HepG2 (cell line): ENCODE measurements around the gene MGAT5. TPM values are rescaled to one million over a fixed set of nuclear protein-coding genes. Genes with fewer than 3 reads are reported as not detected.

Experiments
- ATAC-seq: fragments of 200-7000 bp; cut with Tn5 transposase; 3 replicates; pipeline ENCODE4 v1.9.1; 2020; ENCODE audit warnings: mild to moderate bottlenecking, moderate library complexity
- BruUV-seq: library from RNA; stranded (reverse); fragments of 400-500 nt; replicated peaks from 2 replicates; lab custom pipeline; 2021; lab: Mats Ljungman, UMichigan
- CTCF ChIA-PET: fragments of 300-600 bp; formaldehyde crosslinking; extraction: SDS; loops from one replicate; lab custom pipeline; 2021; ENCODE audit warnings: low total read pairs, inconsistent platforms, low intra/inter-chr PET ratio; lab: Yijun Ruan, JAX
- POLR2A ChIA-PET: fragments of 350-600 bp; sonication (Branson Sonifier 250); formaldehyde crosslinking; loops from one replicate; lab custom pipeline; 2020; ENCODE audit warnings: antibody characterized with exemption, inconsistent platforms; lab: Yijun Ruan, JAX
- DNase-seq: peaks from one replicate; pipeline ENCODE4 v3.0.0-alpha.2; 2015; ENCODE audit warnings: low spot score
- FAIRE-seq: peaks from 3 replicates; lab custom pipeline; 2011; peaks lifted over from hg19 to GRCh38; lab: Jason Lieb, UNC
- H2AFZ ChIP-seq: one replicate; pipeline ENCODE4 v1.6.1; 2011; ENCODE audit warnings: low read length, inconsistent platforms
- H3K27ac ChIP-seq: fragments of 300-600 bp; 3 replicates; pipeline ENCODE4 v1.8.0; 2011; ENCODE audit warnings: mixed run types, mild to moderate bottlenecking, mixed read lengths, low read length, inconsistent platforms; ENCODE audit not compliant: insufficient read depth; ENCODE audit errors: extremely low read length
- H3K27me3 ChIP-seq, 2 experiments: fragments of 200-600 bp in 1 of 2; 2 replicates in 1 of 2; 3 replicates in 1 of 2; pipeline versions ENCODE4 v1.6.0 to v1.8.0; 2011; ENCODE audit warnings: low read length in 2 of 2, mild to moderate bottlenecking in 2 of 2, moderate library complexity in 2 of 2, inconsistent platforms in 1 of 2; ENCODE audit not compliant: insufficient read depth in 2 of 2, control insufficient read depth in 1 of 2
- H3K36me3 ChIP-seq, 2 experiments: fragments of 200-600 bp in 1 of 2; replicated peaks in 1 of 2; 2 replicates in 1 of 2; 3 replicates in 1 of 2; pipeline versions ENCODE4 v1.5.1 to v1.8.0; 2011; ENCODE audit warnings: low read length in 2 of 2, inconsistent platforms in 1 of 2; ENCODE audit not compliant: insufficient read depth in 2 of 2, control insufficient read depth in 1 of 2
- H3K4me1 ChIP-seq: 2 replicates; pipeline ENCODE4 v1.5.1; 2012; ENCODE audit warnings: low read length, inconsistent platforms; ENCODE audit not compliant: insufficient read depth
- H3K4me2 ChIP-seq: 2 replicates; pipeline ENCODE4 v1.6.0; 2011; ENCODE audit warnings: low read depth, low read length, inconsistent platforms
- H3K4me3 ChIP-seq, 3 experiments: fragments of 200-600 bp in 1 of 3; sonication (generic), shearing (Covaris generic) in 1 of 3; replicated peaks in 1 of 3; 2 replicates each; pipeline ENCODE4 v1.5.1; 2011 to 2016; ENCODE audit warnings: low read length in 3 of 3, inconsistent platforms in 2 of 3, low read depth in 2 of 3, mild to moderate bottlenecking in 2 of 3, control low read depth in 1 of 3, mixed read lengths in 1 of 3; ENCODE audit not compliant: insufficient read depth in 1 of 3
- H3K79me2 ChIP-seq: one replicate; pipeline ENCODE4 v1.6.1; 2011; ENCODE audit warnings: low read length, inconsistent platforms; ENCODE audit not compliant: insufficient read depth
- H3K9ac ChIP-seq: 2 replicates; pipeline ENCODE4 v1.6.0; 2011; ENCODE audit warnings: mild to moderate bottlenecking, low read depth, low read length, inconsistent platforms; ENCODE audit not compliant: insufficient read depth
- H3K9me3 ChIP-seq: 2 replicates; pipeline ENCODE4 v1.5.1; 2012; ENCODE audit warnings: mild to moderate bottlenecking, low read length
- H4K20me1 ChIP-seq: 2 replicates; pipeline ENCODE4 v1.6.0; 2011; ENCODE audit warnings: inconsistent platforms, mild to moderate bottlenecking, low read length, moderate library complexity; ENCODE audit not compliant: insufficient read depth
- ASH2L ChIP-seq: fragments of 300-600, 200-600 bp; sonication (generic); IDR thresholded peaks from 2 replicates; pipeline ENCODE4 v1.7.0; 2017; ENCODE audit warnings: low read depth, mild to moderate bottlenecking, moderate library complexity, mixed read lengths, low read length; ENCODE audit not compliant: insufficient read length
- RBM22 ChIP-seq: fragments of 200-400 bp; formaldehyde crosslinking; optimal IDR thresholded peaks from 2 replicates; pipeline ENCODE3; 2017; ENCODE audit warnings: mild to moderate bottlenecking, low read length, moderate library complexity
- SNAPC4 ChIP-seq: sonication (generic); formaldehyde crosslinking; IDR thresholded peaks from 2 replicates; pipeline ENCODE4 v1.4.0; 2020; ENCODE audit warnings: mild to moderate bottlenecking, missing genetic modification reagents
- ZNF33A ChIP-seq: sonication (generic); formaldehyde crosslinking; IDR thresholded peaks from 2 replicates; pipeline ENCODE4 v1.5.1; 2020; ENCODE audit warnings: missing genetic modification reagents, mild to moderate bottlenecking, moderate library complexity, borderline replicate concordance
- ZNF644 ChIP-seq: IDR thresholded peaks from 2 replicates; pipeline ENCODE4 v1.6.1; 2016; ENCODE audit warnings: low read depth
- ZNF781 ChIP-seq: sonication (generic); formaldehyde crosslinking; IDR thresholded peaks from 2 replicates; pipeline ENCODE4 v1.5.1; 2020; ENCODE audit warnings: borderline replicate concordance, mild to moderate bottlenecking, missing genetic modification reagents; ENCODE audit errors: not compliant biosample characterization
- WGBS: methylation state at CpG from one replicate; pipeline ENCODE4 v1.1.6; 2017; ENCODE audit warnings: low lambda C conversion rate; 5-methylcytosine and 5-hydroxymethylcytosine counted together
- in situ Hi-C: cut with HindIII; loops from 2 replicates; pipeline ENCODE4 v1.10.0; 2017; ENCODE audit warnings: low pct_unique_long_range_greater_than_20kb; ENCODE audit not compliant: extremely low pct_ligation_motif_present
- intact Hi-C: fragments of 100-400 bp; cut with micrococcal nuclease; formaldehyde crosslinking; loops from one replicate; pipeline ENCODE4 v1.10.0; 2022; ENCODE audit not compliant: unreplicated experiment
- polyA plus RNA-seq, 8 experiments: library from polyadenylated mRNA; depleted of rRNA in 3 of 8; stranded (reverse) in 7 of 8; unstranded in 1 of 8; fragments of >200 nt; fragmentation: Illumina TruSeq in 4 of 8; extraction: Trizol in 4 of 8; gene quantifications; 2 replicates each; pipeline versions ENCODE4 v1.2.1 to v1.2.3, GENCODE V29; 2011 to 2016; ENCODE audit warnings: low read depth in 4 of 8, missing spikeins in 1 of 8, mixed read lengths in 1 of 8; ENCODE audit not compliant: insufficient read depth in 1 of 8
- total RNA-seq, 5 experiments: library from RNA; depleted of rRNA; stranded (reverse); fragments of >200 nt; fragmentation: Illumina TruSeq; extraction: Trizol; gene quantifications; 2 replicates each; pipeline ENCODE4 v1.2.3, GENCODE V29; 2016; ENCODE audit warnings: low read depth in 1 of 5

The MGAT5 gene
- total and polyA plus RNA-seq, 2 of the 13 experiments (the other 11 are each of a cell fraction or from before 2014, with no cell fraction given), result 33.1 to 60.2 TPM

GRCh38 chr2:134391751-134392160, 137.9 kb downstream of the MGAT5 start:
- in situ Hi-C loops, result no loop called here
- ATAC-seq, result no peak
- intact Hi-C loops, result loop anchor here (1.0 kb wide), 2 partner anchors 21 to 60 kb away; no protein-coding TSS in a partner anchor
- H4K20me1 ChIP-seq, result no peaks in the 10 kb centered on the region
- TF ChIP-seq ZNF644 (no peak), SNAPC4 (CRISPR knock-in tag) (no peak), ZNF781 (CRISPR knock-in tag) (no peak), ASH2L (no peak), ZNF33A (CRISPR knock-in tag) (no peak), RBM22 (peak; percentile 48)
- TF ChIP-seq, all 625 proteins: peak for 1
- no TSS peak for BruUV-seq
- H3K27ac ChIP-seq, result no peak overlapping the region
- 91% methylated on average over 2 of the region's 2 CpGs for WGBS
- peaks cover 0 to 3% of the 10 kb centered on the region in 2 experiments; a peak in 3 of 5 replicates for H3K36me3 ChIP-seq
- H3K4me2 ChIP-seq, result no peak overlapping the region
- FAIRE-seq (no peak), DNase-seq (no peak)
- no peaks in the 10 kb centered on the region for H3K9me3 ChIP-seq
- no peak overlapping the region for H3K9ac ChIP-seq
- no peak overlapping the region for H2AFZ ChIP-seq
- ChIA-PET CTCF (interaction anchor here (1.8 to 3.3 kb wide), 2 partner anchors 20 to 59 kb away, joined by 8 to 23 read pairs; no protein-coding TSS in a partner anchor), POLR2A (interaction anchor here (1.0 kb wide), 1 partner anchor 20 kb away, joined by 6 read pairs; no protein-coding TSS in a partner anchor)
- H3K79me2 ChIP-seq, result no peaks in the 10 kb centered on the region
- no peak overlapping the region for H3K4me3 ChIP-seq
- no peaks in the 10 kb centered on the region for H3K27me3 ChIP-seq
- H3K4me1 ChIP-seq, result peaks cover 13% of the 10 kb centered on the region
